Measurements from ENCODE around the gene SIRT5.

The SIRT5 gene

GRCh38 chr6:13553646-13554045 is 20.8 kb upstream of the SIRT5 start:
- no peak for DNase-seq (ENCODE audit: low read depth, low spot score)

DNA sequence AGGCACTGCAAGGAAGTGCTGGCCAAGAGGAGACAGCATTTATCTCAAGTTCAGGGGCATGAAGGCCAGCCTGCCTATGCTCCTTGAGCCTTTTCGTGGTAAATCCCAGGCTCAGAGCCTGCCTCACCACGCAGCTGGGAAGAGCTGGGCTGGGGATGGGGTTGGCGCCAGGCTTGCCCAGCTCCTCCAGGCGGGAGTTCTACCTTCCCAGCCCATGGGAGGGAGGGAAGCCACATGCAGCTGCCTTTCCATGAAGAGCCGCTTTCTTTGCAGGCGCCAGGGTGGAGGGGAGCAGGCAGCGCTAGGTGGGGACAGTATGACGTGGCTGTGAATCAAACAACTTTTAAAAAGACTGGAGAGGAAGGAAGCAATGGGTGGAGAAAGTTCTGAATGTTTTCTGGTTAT is 19.5 kb upstream of the SIRT5 start:
- peak; percentile 44 for DNase-seq (ENCODE audit: low read depth, low spot score)

DNA sequence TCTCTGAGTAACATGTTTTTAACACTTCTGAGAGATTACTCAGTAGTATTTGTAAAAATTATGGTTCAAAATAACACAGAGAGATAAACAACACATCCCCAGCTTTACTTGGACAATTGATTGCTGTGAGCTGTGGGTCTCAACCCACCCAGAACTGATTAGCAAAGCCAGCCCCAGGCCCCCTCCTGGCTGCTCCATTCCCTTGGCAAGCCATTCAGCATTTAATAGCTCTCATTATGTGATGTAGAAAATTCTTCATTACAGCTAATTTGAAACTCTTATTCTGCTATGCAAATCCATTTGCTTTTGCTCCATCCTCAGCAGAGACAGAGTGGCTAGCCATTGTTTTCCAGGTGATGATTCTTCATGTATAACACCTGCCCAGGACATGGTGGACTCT is 16.6 kb upstream of the SIRT5 start:
- DNase-seq (ENCODE audit: low read depth, low spot score), result no peak

DNA sequence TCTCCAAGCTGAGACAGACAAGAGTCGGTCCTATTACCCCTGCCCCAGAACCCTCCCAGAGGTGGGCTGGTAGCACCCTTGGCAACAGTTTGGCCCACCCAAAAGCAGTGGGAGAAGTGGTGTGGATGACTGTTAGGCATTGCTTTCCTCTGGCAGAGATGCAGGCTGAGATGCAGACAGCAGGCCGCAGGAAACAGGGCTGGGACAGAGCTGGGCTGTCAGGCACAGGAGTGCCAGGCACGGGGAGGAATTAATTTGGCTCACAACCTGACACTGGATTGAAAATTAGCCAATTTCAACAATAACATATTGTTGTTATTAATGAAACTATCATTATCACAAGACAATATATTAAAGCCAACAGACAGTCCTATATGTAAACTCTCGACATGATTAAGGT is 15.7 kb upstream of the SIRT5 start:
- no peak for DNase-seq (ENCODE audit: low read depth, low spot score)

DNA sequence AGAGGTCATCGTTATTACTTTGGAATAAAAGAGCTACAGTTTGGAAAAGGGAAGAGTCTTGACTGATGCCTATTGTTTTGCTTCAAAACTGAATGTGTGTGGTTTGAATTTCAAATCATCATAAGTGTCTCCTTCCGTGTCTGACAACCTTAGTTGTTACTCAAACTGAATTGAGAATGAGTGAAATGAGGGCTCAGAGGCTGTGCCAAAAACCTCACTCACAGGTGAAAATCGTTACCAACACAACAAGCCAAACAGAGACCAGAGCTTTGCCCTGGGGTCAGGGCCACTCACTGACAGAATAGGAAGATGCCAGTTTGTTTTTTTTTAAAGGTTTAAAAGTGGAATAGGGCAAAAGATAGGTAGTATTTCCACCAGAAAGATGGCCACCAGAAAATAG is 15.2 kb upstream of the SIRT5 start:
- no peak for DNase-seq (ENCODE audit: low read depth, low spot score)

GRCh38 chr6:13559968-13560650 is 14.3 kb upstream of the SIRT5 start:
- DNase-seq (ENCODE audit: low read depth, low spot score), result no peak

GRCh38 chr6:13560651-13561044 is 13.8 kb upstream of the SIRT5 start:
- no peak for DNase-seq (ENCODE audit: low read depth, low spot score)

DNA sequence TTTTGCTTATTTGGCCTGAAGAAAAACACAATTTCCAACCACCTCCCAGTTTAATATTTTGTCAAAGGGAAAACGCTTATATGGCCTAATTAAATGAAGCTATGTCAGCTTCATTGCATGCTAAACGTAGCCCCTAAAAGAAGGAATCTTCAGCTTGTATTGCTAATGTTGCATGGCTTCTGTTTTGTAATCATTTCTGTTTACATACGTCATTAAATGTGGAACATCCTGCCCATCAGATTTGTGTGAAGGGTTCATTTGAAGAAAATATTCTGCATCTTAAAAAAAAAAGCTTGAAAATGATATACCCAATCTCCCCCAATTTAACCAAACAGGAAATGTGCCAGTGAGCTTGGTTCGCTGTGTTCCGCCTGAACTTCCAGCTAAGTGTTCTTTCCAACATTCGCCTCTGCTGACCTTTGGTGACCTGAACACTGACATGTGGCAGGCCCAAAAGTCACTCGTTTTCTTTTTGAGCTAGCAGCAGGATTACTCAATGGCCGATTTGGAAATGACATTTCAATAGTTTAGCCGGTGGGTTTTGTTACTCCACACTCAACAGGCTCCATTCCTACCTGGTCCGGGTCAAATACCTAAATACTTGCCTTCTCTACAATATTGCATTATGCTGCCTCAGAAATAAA is 12.7 kb upstream of the SIRT5 start:
- no peak for DNase-seq (ENCODE audit: low read depth, low spot score)

DNA sequence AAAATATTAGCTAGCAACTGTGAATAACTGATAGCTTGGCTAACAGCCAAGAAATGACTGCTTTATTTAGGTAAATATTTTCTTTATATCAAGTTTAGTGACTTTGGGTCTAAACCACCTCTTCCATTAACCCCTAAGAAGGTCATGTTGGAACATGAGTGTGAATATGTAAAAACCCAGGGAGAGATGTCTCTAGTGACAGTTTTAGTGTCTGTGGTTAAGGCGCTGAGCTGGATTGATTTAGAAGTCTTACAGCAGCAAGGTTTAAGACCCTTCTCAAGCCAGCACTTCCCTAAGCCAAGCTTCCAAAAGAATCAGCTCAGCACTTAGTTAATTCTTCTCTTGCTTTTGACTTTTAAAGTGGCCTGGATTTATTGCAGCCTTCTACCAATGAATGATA is 11.4 kb upstream of the SIRT5 start:
- no peak for DNase-seq (ENCODE audit: low read depth, low spot score)

DNA sequence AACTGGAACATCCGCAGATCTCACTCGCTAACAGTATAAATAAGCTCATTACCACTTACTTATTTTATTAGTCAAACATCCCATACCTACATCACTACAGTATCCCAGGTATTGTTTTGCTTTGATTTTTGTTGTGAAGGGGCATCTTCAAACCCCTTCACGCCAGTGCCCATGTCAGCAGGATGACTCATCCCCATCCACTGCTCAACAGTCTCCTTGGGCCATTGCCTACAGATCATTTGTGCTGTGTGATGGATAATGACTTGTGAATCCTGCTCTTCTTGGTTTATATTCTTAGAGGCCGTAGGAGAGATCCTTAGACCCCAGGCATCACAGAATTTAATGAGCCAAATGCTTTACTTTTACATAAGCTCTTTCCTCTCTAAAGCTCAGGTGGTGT is 8.5 kb upstream of the SIRT5 start:
- no peak for DNase-seq (ENCODE audit: low read depth, low spot score)

- DNase-seq (ENCODE audit: low read depth, low spot score), result no peak
Measured at GRCh38 chr6:13566500-13566899, 7.9 kb upstream of the SIRT5 start.

DNA sequence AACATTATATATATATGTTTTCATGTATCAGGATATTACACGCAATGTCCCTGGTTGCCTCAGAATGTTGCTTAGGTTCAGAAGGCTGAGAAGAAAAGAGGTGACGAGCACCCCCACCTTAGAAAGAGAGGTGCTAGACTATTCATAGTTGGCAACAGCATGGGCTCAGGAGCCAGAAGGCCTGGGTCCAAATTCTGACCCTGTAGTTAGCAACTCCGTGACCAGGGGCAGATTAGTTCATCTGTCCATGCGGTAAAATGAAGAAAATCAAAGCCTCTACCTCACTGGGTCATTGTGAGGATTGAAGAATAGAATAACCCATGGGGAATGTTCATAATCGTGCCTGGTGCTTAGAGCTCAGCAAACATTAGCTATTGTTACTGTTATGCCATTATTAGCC is 5.4 kb upstream of the SIRT5 start:
- no peak for DNase-seq (ENCODE audit: low read depth, low spot score)

GRCh38 chr6:13572240-13572639 is 2.2 kb upstream of the SIRT5 start:
- DNase-seq (ENCODE audit: low read depth, low spot score), result no peak

DNA sequence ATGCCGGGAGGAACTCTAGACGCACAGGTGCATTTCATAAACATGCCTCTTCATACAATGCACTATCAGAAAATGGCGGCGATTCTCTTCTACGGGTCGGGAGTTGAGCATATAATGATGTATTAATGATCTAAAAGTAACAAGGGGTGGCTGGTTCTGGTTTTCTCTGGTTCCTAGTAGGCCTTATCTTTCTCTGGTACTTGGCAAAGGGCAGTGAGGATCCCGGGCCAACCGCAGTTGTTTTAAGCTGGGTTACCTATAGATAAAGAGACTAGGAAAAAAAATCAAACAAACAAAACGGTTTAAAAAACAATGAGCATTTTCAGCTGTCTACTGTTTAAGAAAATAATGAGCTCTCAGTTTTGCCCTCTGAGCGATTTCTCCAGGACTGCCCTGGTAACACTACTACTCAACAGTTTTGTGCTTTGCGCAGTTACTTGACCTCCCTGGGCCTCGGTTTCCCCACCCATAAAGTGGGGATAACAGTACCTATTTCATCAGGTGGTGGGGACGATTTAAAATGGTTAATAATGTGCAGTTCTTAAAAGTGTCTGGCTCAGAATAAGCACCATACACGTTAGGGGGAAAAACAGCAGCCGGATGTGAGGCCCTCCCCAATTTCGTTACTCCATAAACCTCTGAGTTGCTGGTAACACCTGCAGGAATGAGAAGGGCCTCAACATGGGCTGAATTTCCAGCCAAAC is 1.3 kb upstream of the SIRT5 start:
- DNase-seq (ENCODE audit: low read depth, low spot score), result no peak

DNA sequence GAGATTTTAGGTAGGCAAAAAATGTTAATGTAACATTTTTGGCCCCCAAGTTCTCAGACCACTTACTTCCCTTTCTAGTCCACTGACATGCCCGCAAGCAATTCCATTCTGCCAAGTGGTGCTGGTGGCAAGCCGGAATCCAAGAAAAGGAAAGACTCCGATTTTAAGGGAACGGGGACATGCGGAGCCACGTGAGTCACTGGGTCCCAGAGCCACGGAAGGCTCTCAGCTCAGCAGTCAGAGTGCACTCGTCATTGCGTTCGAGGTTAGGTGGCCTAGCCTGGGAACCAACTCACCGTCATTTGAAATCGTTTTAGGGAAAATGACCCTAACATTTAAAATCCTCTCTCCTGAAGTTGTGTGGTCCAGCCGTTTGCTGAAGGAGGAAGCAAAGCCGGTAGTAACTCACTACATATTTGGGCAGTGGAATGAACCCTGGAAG is 711 bp upstream of the SIRT5 start:
- DNase-seq (ENCODE audit: low read depth, low spot score), result peak; percentile 53

DNA sequence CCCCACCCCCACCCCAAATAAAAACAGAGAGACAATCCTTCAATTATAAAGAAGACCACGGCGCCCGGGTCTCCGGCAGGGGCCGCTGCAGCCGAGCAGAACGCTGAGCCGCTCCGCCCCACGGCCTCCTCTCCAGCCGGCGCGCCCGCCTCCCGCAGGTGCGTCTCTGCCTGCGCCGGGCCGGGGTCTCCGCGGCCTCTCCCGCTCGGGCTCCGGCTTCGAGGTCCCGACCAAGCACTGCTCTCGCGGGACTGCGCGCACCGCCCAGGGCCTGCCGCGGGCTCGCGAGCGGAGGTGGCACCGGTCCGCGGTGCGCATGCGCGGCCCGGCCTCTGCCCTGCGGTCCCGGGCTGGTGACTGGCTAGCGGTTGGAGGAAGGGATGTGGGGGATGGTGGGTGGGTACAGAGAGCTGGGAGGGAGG is 241 bp upstream of the SIRT5 start:
- peak; percentile 97 for DNase-seq (ENCODE audit: low read depth, low spot score)

DNA sequence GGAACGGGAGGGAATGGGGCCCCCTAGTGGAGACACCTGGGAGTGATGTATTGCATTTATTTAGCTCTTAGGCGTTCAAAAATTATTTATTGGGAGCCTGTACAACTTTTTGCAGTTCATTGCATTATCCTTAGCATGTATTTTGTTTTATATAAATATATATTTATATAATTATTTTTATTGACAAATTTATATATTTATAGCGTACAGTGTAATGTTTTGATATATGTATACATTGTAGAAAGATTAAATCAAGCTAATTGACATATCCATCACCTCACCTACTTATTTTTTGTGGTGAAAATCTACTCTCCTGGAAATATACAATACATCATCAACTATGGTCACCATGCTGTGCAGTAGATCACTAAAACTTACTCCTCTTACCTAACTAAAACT is 975 bp downstream of the SIRT5 start:
- DNase-seq (ENCODE audit: low read depth, low spot score), result no peak

- no peak for DNase-seq (ENCODE audit: low read depth, low spot score)
Measured at GRCh38 chr6:13576017-13576416, 1.6 kb downstream of the SIRT5 start.

DNA sequence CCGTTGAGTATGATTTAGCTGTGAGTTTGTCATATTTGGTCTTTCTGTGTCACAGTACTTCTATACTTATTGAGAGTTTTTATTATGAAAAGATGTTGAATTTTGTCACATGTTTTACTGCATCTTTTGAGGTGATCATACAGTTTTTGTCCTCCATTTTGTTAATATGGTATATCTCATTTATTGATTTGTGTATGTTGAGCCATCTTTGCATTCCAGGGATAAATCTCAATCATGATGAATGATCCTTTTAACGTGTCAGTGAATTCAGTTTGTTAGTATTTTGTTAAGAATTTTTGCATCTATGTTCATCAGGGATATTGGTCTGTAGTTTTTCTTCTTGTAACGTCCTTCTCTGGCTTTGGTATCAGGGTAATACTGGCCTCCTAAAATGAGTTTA is 3.5 kb downstream of the SIRT5 start:
- DNase-seq (ENCODE audit: low read depth, low spot score), result no peak

GRCh38 chr6:13579911-13580310 is 5.5 kb downstream of the SIRT5 start:
- DNase-seq (ENCODE audit: low read depth, low spot score), result no peak

GRCh38 chr6:13581700-13582229 is 7.4 kb downstream of the SIRT5 start:
- no peak for DNase-seq (ENCODE audit: low read depth, low spot score)

DNA sequence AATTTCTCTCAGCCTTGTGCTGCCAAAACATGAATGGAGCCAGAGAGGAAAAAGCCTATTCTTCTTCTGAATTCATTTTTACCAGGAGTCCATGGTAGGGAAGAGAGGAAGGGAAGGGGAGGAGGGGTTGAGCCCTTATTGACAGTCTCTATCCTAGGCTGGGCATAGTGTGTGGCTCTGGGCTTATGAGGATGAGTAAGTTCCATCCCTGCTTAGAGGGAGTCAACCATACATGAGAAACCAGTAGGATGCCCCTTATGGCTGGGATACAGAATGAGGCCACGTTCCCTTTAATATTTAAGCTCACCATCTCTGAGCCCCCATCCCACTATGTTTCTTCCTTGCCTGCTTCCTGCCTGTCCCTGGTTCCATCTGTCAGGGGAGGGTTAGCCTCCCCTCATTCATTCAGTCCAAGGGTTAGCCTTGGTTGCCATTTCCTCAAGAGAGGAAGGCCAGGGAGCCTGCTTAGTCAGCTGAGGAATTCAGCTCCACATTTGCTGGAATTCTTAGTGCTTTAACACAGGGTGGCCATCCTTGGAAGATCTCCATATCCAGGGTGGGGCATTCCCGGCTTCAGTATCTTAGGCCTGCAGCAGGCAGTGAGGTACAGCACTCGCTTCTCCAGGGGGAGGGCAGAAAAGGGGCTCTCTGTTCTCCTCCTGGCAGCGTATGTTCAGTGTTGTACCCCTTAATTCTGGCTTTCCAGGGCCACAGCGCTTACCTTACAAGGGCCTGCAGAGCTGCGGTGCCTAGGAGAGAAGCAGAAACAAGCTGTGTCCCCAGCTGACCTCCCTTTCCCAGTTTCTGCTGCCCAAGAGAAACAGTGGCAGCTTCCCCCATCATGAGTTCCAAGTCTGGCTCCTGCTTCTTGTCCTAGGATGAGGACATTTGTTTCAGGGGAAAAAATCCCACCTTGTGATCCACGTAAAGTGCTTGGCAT is 12.5 kb downstream of the SIRT5 start:
- DNase-seq (ENCODE audit: low read depth, low spot score), result no peak
